Trophoblast cell (in vitro differentiated cells and primary cell): ENCODE measurements around the gene ZMYND8.

Source experiments
- DNase-seq, 2 donors: peaks; one replicate each; pipeline ENCODE4 v3.0.0-alpha.2; 2016
- H2AFZ ChIP-seq: 2 replicates; pipeline ENCODE4 v1.6.1; 2013; ENCODE audit warnings: low read length, moderate library complexity, mild to moderate bottlenecking; ENCODE audit not compliant: insufficient read depth, poor library complexity
- H2AK5ac ChIP-seq: 2 replicates; pipeline ENCODE4 v1.6.1; 2013; ENCODE audit warnings: mild to moderate bottlenecking, low read length
- H2BK120ac ChIP-seq: 2 replicates; pipeline ENCODE4 v1.6.1; 2013; ENCODE audit warnings: low read length, mild to moderate bottlenecking, moderate library complexity; ENCODE audit not compliant: insufficient read depth, poor library complexity
- H2BK12ac ChIP-seq: 2 replicates; pipeline ENCODE4 v1.6.1; 2013; ENCODE audit warnings: mild to moderate bottlenecking, low read length, moderate library complexity
- H2BK5ac ChIP-seq: 2 replicates; pipeline ENCODE4 v1.6.1; 2013; ENCODE audit warnings: low read length, low read depth, moderate library complexity, mild to moderate bottlenecking; ENCODE audit not compliant: poor library complexity
- H3K14ac ChIP-seq: 2 replicates; pipeline ENCODE4 v1.6.1; 2013; ENCODE audit warnings: mild to moderate bottlenecking, low read length
- H3K18ac ChIP-seq: 2 replicates; pipeline ENCODE4 v1.6.1; 2013; ENCODE audit warnings: mild to moderate bottlenecking, low read length
- H3K23ac ChIP-seq: 2 replicates; pipeline ENCODE4 v1.6.1; 2013; ENCODE audit warnings: low read length
- H3K27ac ChIP-seq: 2 replicates; pipeline ENCODE4 v1.5.1; 2013; ENCODE audit warnings: low read depth, mild to moderate bottlenecking, inconsistent platforms, low read length, moderate library complexity
- H3K27me3 ChIP-seq: 2 replicates; pipeline ENCODE4 v1.6.1; 2013; ENCODE audit warnings: inconsistent platforms, mild to moderate bottlenecking, low read length, moderate library complexity; ENCODE audit not compliant: insufficient read depth
- H3K36me3 ChIP-seq, 2 experiments: 1 replicate in 1 of 2; 2 replicates in 1 of 2; pipeline ENCODE4 v1.6.1; 2013; ENCODE audit warnings: low read length in 2 of 2, mild to moderate bottlenecking in 2 of 2, moderate library complexity in 1 of 2; ENCODE audit not compliant: insufficient read depth in 2 of 2, control insufficient read depth in 1 of 2
- H3K4ac ChIP-seq: 2 replicates; pipeline ENCODE4 v1.6.1; 2013; ENCODE audit warnings: low read depth, mild to moderate bottlenecking, low read length, moderate library complexity
- H3K4me1 ChIP-seq, 2 experiments: 1 replicate in 1 of 2; 2 replicates in 1 of 2; pipeline ENCODE4 v1.6.1; 2013; ENCODE audit warnings: low read length in 2 of 2, mild to moderate bottlenecking in 2 of 2, moderate library complexity in 1 of 2; ENCODE audit not compliant: insufficient read depth in 2 of 2, control insufficient read depth in 1 of 2
- H3K4me2 ChIP-seq: 2 replicates; pipeline ENCODE4 v1.6.1; 2013; ENCODE audit warnings: inconsistent platforms, mild to moderate bottlenecking, low read length, moderate library complexity
- H3K4me3 ChIP-seq: 2 replicates; pipeline ENCODE4 v1.5.1; 2013; ENCODE audit warnings: mild to moderate bottlenecking, low read depth, low read length, inconsistent platforms
- H3K79me1 ChIP-seq: one replicate; pipeline ENCODE4 v1.6.1; 2013; ENCODE audit warnings: low read length
- H3K79me2 ChIP-seq: 2 replicates; pipeline ENCODE4 v1.6.1; 2013; ENCODE audit warnings: low read length, mild to moderate bottlenecking; ENCODE audit not compliant: control insufficient read depth, insufficient read depth, poor library complexity
- H3K9ac ChIP-seq: 2 replicates; pipeline ENCODE4 v1.6.1; 2013; ENCODE audit warnings: mild to moderate bottlenecking, low read length
- H3K9me3 ChIP-seq: 2 replicates; pipeline ENCODE4 v1.6.1; 2013; ENCODE audit warnings: low read depth, mild to moderate bottlenecking, control low read depth, inconsistent platforms, low read length; ENCODE audit not compliant: insufficient read depth
- H4K12ac ChIP-seq: 2 replicates; pipeline ENCODE4 v1.6.1; 2013; ENCODE audit warnings: low read depth, mild to moderate bottlenecking, low read length, moderate library complexity
- H4K8ac ChIP-seq: 2 replicates; pipeline ENCODE4 v1.6.1; 2013; ENCODE audit warnings: low read depth, mild to moderate bottlenecking, low read length, moderate library complexity
- H4K91ac ChIP-seq: one replicate; pipeline ENCODE4 v1.6.1; 2013; ENCODE audit warnings: low read depth, mild to moderate bottlenecking, low read length, moderate library complexity
- WGBS: extraction: QIAGEN DNeasy Blood & Tissue Kit; methylation state at CpG from one replicate; pipeline ENCODE4 v1.1.7; 2013; ENCODE audit warnings: missing lambda C conversion rate; ENCODE audit not compliant: insufficient read length, insufficient coverage; ENCODE audit errors: extremely low coverage; 5-methylcytosine and 5-hydroxymethylcytosine counted together

The ZMYND8 gene

DNA sequence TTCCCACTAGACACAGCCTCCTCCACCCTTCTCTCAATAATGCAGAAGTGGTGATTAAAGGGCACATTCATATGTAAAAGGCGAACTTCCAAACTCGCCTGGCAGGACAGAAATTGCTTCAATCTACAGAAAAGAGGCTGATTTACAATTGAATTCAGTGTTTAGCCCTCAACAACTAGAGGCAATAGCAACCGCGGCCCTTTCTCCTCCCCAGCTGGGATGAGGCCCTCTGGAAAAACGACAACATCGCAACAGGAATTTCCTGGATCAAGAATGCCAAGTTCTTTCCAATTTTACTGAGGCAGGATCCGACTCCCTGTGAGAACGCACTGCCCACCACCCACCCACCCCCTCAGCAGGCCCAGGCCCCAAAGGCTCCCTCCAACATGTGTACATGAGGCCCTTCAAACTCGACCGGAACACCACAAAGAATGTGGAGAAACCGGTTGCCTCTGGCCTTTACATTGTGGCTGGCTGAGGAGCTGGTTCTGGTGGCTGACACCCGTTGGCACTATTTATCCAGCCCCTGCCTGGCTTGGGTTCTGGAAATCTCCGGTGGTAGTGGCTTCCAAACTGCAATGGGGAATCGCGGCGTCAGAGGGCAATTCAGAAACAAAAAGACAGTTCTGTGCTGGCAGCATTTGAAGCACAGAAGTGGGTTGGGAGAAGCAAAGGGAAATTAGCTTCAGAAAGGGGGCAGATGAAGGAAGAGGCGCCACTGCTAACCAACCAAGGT lies 36.8 kb downstream of the ZMYND8 start:
- H2BK12ac ChIP-seq = peak overlapping the region; percentile 96
- H3K14ac ChIP-seq = peak overlapping the region; percentile 73
- H3K18ac ChIP-seq = peak overlapping the region; percentile 76
- H2AK5ac ChIP-seq = peak overlapping the region; percentile 46
- H3K4me3 ChIP-seq = no peak overlapping the region
- peak overlapping the region; percentile 99 for H3K27ac ChIP-seq
- H2AFZ ChIP-seq = peak overlapping the region; percentile 13
- peak overlapping the region; percentile 56 for H3K4ac ChIP-seq
- H3K4me1 ChIP-seq = peaks cover 50 to 65% of the 10 kb centered on the region in 2 experiments
- H3K4me2 ChIP-seq = peak overlapping the region; percentile 53
- peaks cover 21% of the 10 kb centered on the region for H3K79me2 ChIP-seq
- no peaks in the 10 kb centered on the region for H3K36me3 ChIP-seq
- WGBS = no CpG with 5 or more reads among the region's 17 CpGs
- no peaks in the 10 kb centered on the region for H3K27me3 ChIP-seq
- peak overlapping the region; percentile 98 for H4K91ac ChIP-seq
- H3K9me3 ChIP-seq = no peaks in the 10 kb centered on the region
- peak overlapping the region; percentile 99 for H2BK120ac ChIP-seq
- peaks cover 73% of the 10 kb centered on the region for H3K79me1 ChIP-seq
- H3K9ac ChIP-seq = peak overlapping the region; percentile 3
- H4K8ac ChIP-seq = peak overlapping the region; percentile 63
- H2BK5ac ChIP-seq = peak overlapping the region; percentile 95
- DNase-seq = peak; percentile 88 to 94
- H3K23ac ChIP-seq = no peak overlapping the region
- H4K12ac ChIP-seq = peak overlapping the region; percentile 45

DNA sequence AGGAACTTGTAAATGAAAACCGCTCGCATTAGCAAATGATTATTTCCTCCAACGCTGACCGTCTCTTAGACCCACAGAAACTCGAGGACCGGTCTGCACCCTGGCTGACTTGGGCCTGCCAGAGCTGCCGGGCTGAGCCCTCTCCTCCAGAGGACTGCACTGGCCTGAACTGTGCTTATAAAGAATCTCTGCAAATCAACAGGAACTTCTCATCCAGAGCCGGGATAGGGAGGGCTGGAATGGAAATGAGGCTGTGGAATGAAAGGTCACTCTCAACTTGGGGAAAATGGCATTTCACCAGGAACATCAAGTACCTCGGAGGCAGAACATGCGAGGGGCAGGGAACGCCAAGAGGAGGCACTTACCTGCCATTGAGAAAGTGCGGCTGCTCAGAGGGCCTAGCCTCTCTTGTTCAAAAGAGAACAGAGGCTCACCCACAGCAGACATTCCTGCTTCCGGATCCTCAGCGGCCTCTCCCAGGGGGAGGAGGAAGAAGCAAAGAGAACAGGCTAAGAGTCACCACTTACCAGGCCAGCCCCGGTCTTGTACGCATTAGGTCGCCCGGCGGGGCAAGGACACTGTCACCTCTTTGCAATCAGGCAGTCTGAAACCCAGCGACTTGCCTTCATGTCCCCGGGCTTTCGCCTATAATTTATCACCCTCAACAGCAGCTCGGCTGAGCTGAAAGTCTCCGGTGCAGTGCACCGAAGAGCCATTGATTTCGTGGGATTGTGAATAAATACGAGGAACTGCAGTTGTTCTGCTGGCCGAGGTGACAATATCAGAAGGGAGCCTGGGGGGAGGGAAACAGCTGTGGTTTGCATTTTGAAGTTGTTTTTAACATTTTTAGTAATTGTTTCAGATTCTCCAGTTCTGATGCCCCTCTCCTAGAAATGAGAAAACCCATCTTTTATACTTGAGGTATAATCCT lies 37.6 kb downstream of the ZMYND8 start:
- Histone ChIP-seq H3K18ac (peak overlapping the region; percentile 89), H2BK5ac (peak overlapping the region; percentile 95), H3K14ac (peak overlapping the region; percentile 69), H4K12ac (peak overlapping the region; percentile 44), H3K23ac (no peak overlapping the region), H3K27ac (peak overlapping the region; percentile 99), H2BK120ac (peak overlapping the region; percentile 98), H3K9me3 (no peaks in the 10 kb centered on the region), H3K27me3 (no peaks in the 10 kb centered on the region), H3K4me3 (no peak overlapping the region), H3K79me2 (peaks cover 22% of the 10 kb centered on the region), H4K8ac (peak overlapping the region; percentile 79), H3K79me1 (peaks cover 74% of the 10 kb centered on the region), H2BK12ac (peak overlapping the region; percentile 70), H3K4me2 (peak overlapping the region; percentile 46), H4K91ac (peak overlapping the region; percentile 87), H2AK5ac (peak overlapping the region; percentile 11), H3K4me1 (peaks cover 49 to 68% of the 10 kb centered on the region in 2 experiments), H3K4ac (peak overlapping the region; percentile 78), H3K9ac (peak overlapping the region; percentile 69), H2AFZ (peak overlapping the region; percentile 14), H3K36me3 (no peaks in the 10 kb centered on the region)
- peak; percentile 77 to 78 for DNase-seq
- WGBS = no CpG with 5 or more reads among the region's 28 CpGs

DNA sequence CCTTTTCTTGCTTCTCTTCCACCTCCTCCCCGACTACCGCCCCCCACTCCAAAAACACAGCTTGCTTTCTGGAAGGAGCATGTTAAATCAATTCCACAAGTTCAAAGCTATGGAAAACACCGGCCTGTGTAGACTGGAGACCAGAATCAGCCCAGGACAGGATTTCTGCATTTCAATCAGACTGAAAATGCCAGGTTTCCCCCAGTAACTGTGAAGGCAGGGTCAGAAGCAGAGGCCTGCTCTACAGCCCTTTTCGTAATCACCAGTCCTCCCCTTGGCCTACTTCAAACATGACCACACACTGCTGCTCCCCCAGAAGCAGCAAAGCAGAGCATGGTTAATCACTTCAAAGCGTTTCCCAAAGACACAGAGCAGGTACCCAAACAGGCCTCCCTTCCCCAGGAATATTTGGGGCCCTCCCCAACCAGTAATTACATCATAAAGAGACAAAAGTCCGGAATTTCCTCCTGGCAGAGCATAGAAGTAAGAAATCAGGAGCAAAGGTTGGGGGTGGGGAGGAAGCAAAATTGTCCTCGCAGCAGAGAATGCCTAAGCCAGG lies 38.4 kb downstream of the ZMYND8 start:
- H3K4ac ChIP-seq = peak overlapping the region; percentile 78
- no CpG with 5 or more reads among the region's 7 CpGs for WGBS

More for the DNA sequence above, 38.4 kb downstream of the ZMYND8 start:
- H2BK12ac ChIP-seq = peak overlapping the region; percentile 70
- no peak overlapping the region for H2AK5ac ChIP-seq
- no peak overlapping the region for H3K9ac ChIP-seq
- H4K91ac ChIP-seq = peak overlapping the region; percentile 87
- no peaks in the 10 kb centered on the region for H3K36me3 ChIP-seq
- no peak for DNase-seq
- H4K8ac ChIP-seq = peak overlapping the region; percentile 79
- H3K9me3 ChIP-seq = no peaks in the 10 kb centered on the region
- H3K4me3 ChIP-seq = no peak overlapping the region
- peak overlapping the region; percentile 89 for H3K18ac ChIP-seq
- H2AFZ ChIP-seq = no peak overlapping the region
- H3K14ac ChIP-seq = peak overlapping the region; percentile 44
- no peaks in the 10 kb centered on the region for H3K27me3 ChIP-seq
- H3K79me1 ChIP-seq = peaks cover 66% of the 10 kb centered on the region
- no peak overlapping the region for H4K12ac ChIP-seq
- H3K79me2 ChIP-seq = peaks cover 22% of the 10 kb centered on the region
- H2BK120ac ChIP-seq = peak overlapping the region; percentile 98
- no peak overlapping the region for H3K23ac ChIP-seq
- peak overlapping the region; percentile 95 for H2BK5ac ChIP-seq
- peak overlapping the region; percentile 99 for H3K27ac ChIP-seq
- H3K4me2 ChIP-seq = peak overlapping the region; percentile 46
- H3K4me1 ChIP-seq = peaks cover 43 to 62% of the 10 kb centered on the region in 2 experiments
